ENCODE results near the gene FLT1. TPM values are rescaled to one million over a fixed set of nuclear protein-coding genes. Genes with fewer than 3 reads are reported as not detected.

Gene FLT1
- total and polyA plus RNA-seq, 12 donors: 15.2 to 76.3 (median 44.5) TPM

DNA sequence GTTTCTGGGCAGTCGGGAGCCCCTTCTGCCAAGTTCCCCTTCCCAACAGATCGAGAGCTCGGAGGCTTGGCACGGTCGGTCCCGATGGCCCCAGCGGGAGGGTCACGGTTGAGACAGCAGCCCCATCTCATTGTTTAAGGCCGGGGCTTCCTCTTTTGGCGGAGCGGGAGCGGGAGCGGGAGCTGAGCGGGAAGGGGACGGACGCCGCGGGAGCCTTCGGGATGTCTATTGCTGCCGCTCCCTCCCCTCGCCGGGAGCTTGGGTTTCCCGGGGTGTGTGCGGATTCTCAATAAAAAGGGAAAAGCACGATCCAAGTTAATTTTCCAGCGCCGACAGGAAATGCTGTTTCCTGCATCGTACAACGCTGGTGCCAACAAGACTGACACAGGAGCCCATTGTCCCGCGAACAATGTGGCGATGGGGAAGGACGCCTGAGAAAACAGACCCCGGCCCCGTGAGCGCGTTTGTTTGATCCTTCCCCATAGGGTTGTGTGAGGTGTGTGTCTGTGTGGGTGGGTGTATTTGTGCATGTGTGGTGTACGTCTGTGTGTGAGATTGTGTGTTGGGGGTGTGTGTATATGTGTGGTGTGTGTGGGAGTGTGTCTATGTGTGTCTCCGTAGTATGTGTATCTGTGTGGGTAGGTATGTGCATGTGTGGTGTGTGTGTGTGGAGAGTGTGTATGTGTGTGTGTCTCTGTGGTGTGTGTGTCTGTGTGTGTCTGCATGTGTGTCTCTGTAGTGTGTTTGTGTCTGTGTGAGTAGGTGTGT, 36.3 kb upstream of the FLT1 start:
- H3K36me3 ChIP-seq: no peaks in the 10 kb centered on the region
- H3K9me3 ChIP-seq: no peaks in the 10 kb centered on the region
- DNase-seq (peak; percentile 72 to 80), ATAC-seq (peak; percentile 56 to 83 (median 72))
- H3K4me1 ChIP-seq: peaks cover 0 to 43% (median 15%) of the 10 kb centered on the region in 9 donors
- 1% methylated on average over 39 of the region's 39 CpGs for WGBS, 2 donors
- intact Hi-C loops (cut with DNase I): loop anchor here in 8 of 10 donors (1.0 to 10.0 kb wide), 9 partner anchors 26 to 209 kb away; partner anchors contain the start of gene FLT1 (in 5 of the 8)
- peaks cover 0 to 67% (median 20%) of the 10 kb centered on the region in 7 donors for H3K27me3 ChIP-seq
- H3K4me3 ChIP-seq: peak overlapping the region in 9 of 10 donors; percentile 43 to 65 (median 54)
- peak overlapping the region; percentile 53 to 91 (median 86) for H3K27ac ChIP-seq
- TF ChIP-seq, protein P1, sequence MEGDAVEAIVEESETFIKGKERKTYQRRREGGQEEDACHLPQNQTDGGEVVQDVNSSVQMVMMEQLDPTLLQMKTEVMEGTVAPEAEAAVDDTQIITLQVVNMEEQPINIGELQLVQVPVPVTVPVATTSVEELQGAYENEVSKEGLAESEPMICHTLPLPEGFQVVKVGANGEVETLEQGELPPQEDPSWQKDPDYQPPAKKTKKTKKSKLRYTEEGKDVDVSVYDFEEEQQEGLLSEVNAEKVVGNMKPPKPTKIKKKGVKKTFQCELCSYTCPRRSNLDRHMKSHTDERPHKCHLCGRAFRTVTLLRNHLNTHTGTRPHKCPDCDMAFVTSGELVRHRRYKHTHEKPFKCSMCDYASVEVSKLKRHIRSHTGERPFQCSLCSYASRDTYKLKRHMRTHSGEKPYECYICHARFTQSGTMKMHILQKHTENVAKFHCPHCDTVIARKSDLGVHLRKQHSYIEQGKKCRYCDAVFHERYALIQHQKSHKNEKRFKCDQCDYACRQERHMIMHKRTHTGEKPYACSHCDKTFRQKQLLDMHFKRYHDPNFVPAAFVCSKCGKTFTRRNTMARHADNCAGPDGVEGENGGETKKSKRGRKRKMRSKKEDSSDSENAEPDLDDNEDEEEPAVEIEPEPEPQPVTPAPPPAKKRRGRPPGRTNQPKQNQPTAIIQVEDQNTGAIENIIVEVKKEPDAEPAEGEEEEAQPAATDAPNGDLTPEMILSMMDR (IDR thresholded peaks at IDR 0.05): no peak

DNA sequence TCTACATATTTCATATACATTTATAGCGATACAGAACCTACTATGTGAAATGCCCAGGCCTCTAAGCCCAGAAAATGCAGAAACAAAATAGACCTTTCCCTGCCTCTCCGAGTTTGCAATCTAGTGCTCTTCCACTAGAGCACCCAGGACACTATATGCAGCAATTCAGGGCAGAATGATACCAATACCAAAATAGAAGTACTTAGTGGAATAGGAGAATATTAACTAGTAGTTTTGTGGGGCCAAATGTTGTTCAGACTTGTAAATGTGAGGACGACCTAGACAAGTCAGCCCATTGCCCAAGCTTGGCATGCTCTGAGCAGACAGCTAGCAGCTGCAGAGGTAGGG, 35.8 kb upstream of the FLT1 start:
- peaks cover 0 to 67% (median 20%) of the 10 kb centered on the region in 7 donors for H3K27me3 ChIP-seq
- intact Hi-C loops (cut with DNase I): loop anchor here in 8 of 10 donors (1.0 to 10.0 kb wide), 9 partner anchors 25 to 208 kb away; partner anchors contain the start of gene FLT1 (in 5 of the 8)

DNA sequence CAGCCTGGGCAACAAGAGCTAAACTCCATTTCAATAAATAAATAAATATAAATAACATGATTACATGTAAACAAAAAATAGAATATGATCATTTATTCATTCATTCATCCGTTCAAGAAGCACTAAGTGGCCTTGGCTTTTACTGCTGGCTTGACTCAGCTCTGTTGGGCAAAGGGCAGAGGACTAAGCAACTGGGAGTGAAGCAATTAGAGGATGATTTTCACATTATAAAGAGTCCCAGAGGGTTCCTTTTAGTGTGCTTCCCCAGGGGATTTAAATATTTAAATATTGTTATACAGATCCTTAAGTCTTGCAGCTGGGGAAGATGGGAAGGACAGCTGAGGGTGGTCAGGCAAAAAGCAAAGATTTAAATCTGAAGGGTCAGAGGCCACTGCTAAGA, 34.9 kb upstream of the FLT1 start:
- no peaks in the 10 kb centered on the region for H3K36me3 ChIP-seq

More for the DNA sequence above, 35.8 kb upstream of the FLT1 start:
- Histone ChIP-seq H3K27ac (peak overlapping the region; percentile 42 to 91 (median 85)), H3K4me3 (peak overlapping the region in 9 of 10 donors; percentile 43 to 65 (median 54)), H3K36me3 (no peaks in the 10 kb centered on the region), H3K9me3 (no peaks in the 10 kb centered on the region), H3K4me1 (peaks cover 0 to 43% (median 15%) of the 10 kb centered on the region in 9 donors)
- ATAC-seq (peak in 2 of 8 donors; percentile 2 to 9), DNase-seq (no peak)
- TF ChIP-seq, protein P1 (IDR thresholded peaks at IDR 0.05): no peak
- 36 to 40% methylated on average over 3 of the region's 3 CpGs for WGBS, 2 donors

DNA sequence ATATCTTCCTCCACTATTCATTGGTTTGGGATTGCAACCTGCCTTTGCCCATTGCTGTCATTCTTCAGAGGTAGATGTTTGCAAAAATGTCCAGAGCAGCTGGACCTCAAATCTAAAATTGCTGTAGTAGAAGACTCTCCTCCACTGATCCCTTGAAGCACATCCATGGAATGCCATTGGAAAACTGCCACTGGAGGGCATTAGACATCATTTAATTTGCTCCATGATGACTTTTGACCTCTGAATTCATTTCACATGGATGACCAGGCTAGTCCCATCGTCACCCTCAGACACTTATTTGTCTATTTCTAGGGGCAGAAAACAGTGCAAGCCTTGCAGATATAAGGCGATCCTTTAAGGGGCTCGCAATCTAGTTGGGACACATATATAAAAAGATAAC, 33.9 kb upstream of the FLT1 start:
- ATAC-seq: no peak
- no peak overlapping the region for H3K27ac ChIP-seq
- H3K27me3 ChIP-seq: peaks cover 0 to 54% (median 22%) of the 10 kb centered on the region in 7 donors
- TF ChIP-seq, protein P1 (IDR thresholded peaks at IDR 0.05): peak in 5 of 9 donors; percentile 8 to 30 (median 14)
- H3K4me1 ChIP-seq: peaks cover 0 to 43% (median 15%) of the 10 kb centered on the region in 9 donors
- intact Hi-C loops (cut with DNase I): no loop called here
- WGBS, 2 donors: 82 to 83% methylated on average over 3 of the region's 3 CpGs
- no peak for DNase-seq
- no peaks in the 10 kb centered on the region for H3K36me3 ChIP-seq
- H3K4me3 ChIP-seq: no peak overlapping the region
- no peaks in the 10 kb centered on the region for H3K9me3 ChIP-seq

More for the DNA sequence above, 34.9 kb upstream of the FLT1 start:
- intact Hi-C loops (cut with DNase I): loop anchor here in 8 of 10 donors (2.0 to 10.0 kb wide), 8 partner anchors 33 to 208 kb away; partner anchors contain the start of gene FLT1 (in 5 of the 8)
- DNase-seq: no peak
- no peak for ATAC-seq
- Histone ChIP-seq H3K9me3 (no peaks in the 10 kb centered on the region), H3K4me3 (no peak overlapping the region), H3K27me3 (peaks cover 0 to 64% (median 22%) of the 10 kb centered on the region in 7 donors), H3K4me1 (peaks cover 0 to 43% (median 15%) of the 10 kb centered on the region in 9 donors), H3K27ac (no peak overlapping the region)
- WGBS, 2 donors: 87 to 92% methylated on average over 1 of the region's 1 CpG
- TF ChIP-seq, protein P1 (IDR thresholded peaks at IDR 0.05): no peak
